NOMO-1 treated with DMSO at 0.1 percent for 48 hours (cell line): Measurements from ENCODE around the gene GNAZ.

Experiments
- DNase-seq: peaks from one replicate; lab custom pipeline; 2025; ENCODE audit not compliant: unreplicated experiment; lab: John Stamatoyannopoulos, UW

GNAZ gene

DNA sequence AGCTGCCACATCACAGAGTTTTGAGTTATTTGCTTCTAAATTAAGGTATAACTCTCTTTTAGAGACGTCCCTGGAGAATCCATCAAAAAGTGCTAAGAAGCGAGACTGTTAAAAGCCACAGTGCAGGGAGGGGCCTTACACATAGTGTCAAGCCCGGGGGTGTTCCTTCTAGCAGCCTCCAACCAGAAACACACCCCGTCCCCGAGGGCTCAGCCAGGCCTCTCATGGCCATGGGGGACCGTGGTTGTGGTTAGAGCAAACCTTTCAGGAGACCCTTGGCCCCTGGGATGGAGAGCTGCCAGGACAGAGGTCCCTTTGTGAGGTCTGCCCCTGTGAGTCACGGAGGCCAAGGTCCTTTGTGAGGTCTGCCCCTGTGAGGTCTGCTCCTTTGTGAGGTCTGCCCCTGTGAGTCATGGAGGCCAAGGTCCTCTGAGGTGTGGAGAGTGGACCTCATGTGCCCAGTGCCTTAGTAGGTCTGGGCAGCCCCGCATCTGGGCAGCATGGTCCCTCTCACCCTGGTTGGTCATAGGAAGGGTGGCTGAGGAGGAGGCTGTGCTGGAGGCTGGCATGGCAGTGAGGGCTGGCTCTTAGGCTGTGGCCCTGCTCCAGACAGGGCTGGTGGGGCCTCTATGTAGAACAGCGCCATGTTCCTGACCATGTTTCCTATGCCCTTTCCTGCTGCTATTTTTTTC, 5.4 kb downstream of the GNAZ start:
- no peak for DNase-seq

DNA sequence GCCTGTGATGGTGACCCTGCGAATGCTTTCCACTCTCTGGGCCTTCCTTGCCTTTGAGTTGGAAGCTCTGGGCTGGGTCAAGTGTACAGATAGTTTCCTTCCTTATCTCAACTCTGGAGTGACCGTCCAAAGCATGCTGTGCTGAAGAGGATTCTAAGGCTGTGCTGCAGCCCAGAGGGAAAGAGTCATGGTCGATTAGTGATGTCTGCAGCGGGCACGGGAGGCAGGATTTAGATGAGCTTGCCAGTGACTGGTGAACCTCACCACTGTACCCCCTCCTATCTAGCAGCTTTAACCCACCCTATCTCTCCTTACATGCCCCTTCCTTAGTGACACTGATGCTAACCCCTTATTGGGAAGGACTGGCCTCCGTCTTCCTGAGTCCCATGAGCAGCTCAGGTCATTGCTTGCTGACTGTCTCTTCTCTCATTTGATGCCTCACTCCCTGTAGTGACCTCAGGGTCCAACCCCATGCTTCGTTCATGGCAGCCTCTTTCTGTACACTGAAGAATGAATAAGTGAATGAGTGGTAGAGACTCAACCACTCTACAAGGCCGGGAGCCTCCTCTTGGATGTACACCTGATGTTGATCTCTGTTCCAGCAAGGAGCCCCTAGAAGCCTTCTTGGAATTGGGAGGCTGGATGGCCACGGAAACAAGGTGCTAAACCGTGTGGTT, 6.7 kb downstream of the GNAZ start:
- DNase-seq = no peak

DNA sequence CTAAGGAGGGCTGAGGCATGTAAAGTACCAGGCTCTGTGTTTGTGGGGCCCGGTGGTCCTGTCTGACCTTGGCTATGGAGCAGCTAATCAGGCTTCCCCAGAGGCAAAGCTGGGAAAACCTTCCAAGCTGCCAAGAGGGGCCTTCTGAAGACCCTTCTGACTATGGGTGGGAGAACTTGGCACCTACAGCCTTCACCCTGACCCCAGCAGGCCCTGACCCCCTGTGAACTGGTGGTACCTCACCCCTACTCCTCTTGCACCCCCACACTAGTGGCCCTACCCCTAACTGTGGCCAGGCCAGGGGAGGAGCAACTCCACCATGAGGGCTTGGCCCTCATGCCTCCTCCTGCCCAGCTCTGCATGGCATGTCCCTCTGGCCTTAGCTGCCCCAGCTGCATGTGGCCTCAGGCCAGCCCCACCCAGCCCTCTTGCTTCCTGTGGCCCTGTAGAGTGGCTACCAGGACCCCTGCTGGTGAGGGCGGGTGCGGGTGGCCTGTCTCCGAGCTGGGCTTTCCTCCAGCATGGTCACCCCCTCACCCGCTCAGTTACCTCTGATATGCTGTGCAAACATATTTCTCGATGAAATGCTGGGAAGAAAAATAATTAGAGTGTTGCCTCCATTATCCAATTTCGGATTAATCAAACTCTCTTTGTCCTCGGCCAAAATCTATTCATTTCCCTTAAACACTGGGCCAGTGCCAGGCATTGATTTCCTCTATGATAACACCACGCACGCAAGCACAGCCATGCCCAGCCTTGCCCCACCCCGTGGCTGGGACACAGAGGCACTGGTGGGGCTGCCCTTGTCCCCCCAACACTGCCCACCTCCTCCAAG, 7.5 kb downstream of the GNAZ start:
- DNase-seq = no peak

DNA sequence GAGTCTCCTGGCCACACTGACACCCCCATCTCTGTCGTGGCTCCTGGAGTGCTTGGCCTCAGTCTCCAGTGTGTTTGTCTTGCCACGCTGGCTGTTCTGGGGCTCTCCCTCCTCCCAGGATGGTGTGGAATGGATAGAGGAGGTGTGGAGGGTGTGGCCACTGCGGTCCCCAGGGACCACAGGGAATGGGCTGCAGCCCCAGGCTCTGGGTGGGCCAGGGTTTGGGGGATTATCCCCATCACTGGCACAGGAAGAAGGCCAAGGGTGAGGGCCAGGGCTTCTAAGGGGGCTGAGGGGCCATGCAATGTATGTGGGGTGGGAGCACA, 8.1 kb downstream of the GNAZ start:
- DNase-seq = no peak

DNA sequence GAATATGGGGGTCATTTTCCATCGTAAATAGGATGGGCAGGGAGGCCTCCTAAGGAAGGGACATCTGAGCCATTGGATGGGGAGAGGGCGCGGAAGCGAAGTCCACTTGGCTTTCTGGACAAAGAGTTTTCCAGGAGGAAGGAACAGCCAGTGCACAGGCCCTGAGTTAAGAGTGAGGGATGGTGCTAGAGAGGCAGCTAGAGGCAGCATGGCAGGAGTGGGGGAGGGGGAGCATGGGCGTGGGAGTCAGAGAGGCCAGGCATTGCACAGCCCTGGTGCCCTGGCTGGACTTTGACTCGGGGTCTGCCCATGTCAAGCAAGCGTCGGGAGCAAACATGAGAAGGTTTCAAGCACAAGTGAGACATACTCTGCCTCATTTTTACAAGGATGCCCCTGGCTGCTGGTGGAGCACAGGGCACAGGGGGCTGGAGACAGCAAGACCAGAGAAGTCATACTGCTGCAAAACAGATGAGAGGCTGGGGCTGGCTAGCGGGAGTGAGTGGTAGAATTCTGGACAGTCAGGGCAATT, 9.0 kb downstream of the GNAZ start:
- no peak for DNase-seq

DNA sequence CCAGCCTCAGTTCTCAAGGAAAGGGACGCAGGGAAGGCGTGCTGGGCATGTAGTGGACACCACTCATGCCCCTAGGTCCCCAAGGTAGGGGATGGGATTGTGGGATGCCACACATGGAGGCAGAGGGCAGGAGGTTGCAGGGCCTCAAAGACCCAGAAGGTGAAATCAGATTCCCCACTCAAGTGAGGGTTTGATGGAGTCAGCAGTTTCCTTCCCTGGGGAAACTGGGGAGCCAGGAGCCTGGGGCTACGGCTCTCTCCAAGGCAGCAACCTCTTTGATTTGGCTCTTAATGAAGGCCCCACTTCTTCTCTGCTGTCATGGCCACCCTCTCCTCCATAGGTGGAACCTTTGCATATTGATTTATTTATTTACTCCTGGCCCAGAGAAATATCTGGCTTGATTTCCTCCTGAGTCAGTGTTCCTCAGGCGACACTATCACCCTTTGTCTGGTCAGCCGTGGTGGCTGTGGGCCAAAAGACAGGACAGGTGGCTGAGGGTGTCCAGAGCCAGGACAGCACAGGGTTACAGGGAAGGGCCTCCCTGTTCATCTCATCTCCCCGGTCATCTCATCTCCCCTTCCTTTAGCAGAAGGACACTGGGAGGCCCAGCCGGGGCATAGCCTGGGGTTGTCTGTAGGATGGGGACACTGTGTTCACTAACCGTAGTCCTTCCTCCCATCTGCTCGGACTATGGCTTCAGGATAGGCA, 9.6 kb downstream of the GNAZ start:
- no peak for DNase-seq

DNA sequence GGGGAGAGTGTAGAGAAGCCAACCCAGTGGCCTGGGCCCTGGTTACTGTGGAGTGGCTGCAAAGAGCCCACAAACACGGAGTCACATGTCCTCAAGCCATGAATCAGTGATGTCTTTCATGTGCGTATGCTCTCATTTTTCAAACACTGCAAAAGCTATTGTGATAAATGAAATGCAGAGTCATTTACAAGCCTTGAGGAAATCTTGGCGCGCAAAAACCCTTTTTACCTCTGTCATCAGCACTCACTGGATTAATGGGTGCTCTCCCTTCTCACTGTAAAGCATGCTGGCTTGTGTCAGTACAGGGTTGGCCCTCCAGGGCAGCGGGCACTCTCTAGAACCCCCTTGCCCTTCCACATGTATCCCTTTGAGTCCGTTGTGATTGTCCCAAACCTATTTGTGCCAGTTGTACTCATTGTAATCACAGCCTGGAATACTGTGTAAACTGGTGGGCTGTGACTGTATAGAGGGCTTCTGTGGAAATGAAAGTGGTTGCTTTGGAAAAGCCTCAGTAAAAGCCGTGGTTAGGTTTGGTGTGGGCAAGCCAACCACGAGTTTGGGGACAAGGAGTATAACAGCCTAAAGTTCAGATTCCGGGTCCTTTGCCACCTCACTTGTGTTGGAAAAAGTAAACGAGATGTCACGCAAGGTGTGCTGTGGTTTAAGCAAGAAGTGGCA, 10.4 kb downstream of the GNAZ start:
- DNase-seq = no peak

DNA sequence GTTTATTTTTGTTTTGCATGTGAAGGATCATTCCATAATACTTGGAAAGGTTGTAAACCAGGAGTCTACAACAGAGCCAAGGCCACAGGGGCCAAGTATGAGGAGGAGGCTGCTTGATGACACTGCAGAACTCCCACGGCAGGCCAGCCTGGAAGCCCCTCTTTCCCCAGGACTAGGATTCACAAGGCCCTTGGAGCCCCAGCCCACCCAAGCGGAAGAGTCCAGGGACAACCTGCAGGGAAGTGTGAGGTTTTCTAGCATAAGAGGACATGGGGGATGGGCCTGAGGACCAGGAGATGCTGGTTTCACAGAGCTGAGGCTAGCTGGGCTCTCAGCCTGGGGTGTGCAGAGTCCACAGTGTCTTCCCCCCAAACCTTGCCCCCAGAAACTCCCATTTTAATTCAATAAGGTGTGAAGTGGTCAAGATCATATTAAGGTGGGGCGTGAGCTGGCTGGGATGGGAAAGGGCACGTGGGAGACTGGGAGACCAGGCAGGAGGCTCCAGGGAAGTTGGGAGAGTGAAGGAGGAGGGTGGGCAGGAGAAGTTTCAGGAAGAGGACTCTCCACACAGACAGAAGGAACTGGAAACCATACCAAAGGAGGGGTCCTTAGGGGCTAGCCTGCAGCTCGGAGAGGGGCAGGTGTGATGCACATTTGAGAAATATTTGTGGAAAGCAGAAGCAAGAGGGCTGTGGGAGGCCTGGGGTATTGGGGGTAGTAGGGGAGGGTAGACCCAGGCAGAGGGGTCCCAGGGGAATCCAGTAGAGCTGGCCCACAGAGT, 12.4 kb downstream of the GNAZ start:
- no peak for DNase-seq

DNA sequence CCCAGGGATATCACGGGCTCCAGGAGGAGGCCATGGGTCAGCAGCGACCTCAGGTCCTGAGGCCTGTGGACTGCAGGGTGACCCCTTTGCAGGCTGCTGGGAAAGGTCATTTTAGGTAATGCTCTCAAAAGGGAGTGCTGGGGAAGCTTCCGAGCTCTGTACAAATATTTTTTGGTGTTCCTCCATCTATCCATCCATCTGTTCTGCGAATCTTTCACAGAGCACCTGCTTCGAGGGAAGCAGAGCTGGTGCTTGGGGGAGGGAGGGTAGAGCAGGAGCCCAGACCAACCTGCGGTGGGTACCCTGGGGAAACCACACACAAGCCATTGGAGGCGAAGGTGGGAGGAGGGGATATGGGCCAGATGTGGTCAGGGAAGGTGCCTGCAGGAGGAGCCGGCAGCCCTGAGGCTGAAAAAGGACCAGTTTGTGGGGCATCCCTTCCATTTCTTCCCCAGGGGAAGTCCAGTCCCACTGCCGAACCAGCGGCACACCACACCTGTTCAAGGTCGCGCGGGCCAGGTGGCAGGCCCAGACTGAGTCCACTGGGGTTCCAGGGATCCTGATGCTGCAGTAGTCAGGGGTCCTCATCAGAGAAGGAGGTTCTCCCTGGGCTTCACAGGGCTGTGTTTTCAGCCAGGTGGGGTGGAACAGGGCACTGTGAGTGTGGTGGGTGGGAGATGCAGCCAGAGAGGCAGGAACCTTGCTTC, 13.1 kb downstream of the GNAZ start:
- DNase-seq = no peak

DNA sequence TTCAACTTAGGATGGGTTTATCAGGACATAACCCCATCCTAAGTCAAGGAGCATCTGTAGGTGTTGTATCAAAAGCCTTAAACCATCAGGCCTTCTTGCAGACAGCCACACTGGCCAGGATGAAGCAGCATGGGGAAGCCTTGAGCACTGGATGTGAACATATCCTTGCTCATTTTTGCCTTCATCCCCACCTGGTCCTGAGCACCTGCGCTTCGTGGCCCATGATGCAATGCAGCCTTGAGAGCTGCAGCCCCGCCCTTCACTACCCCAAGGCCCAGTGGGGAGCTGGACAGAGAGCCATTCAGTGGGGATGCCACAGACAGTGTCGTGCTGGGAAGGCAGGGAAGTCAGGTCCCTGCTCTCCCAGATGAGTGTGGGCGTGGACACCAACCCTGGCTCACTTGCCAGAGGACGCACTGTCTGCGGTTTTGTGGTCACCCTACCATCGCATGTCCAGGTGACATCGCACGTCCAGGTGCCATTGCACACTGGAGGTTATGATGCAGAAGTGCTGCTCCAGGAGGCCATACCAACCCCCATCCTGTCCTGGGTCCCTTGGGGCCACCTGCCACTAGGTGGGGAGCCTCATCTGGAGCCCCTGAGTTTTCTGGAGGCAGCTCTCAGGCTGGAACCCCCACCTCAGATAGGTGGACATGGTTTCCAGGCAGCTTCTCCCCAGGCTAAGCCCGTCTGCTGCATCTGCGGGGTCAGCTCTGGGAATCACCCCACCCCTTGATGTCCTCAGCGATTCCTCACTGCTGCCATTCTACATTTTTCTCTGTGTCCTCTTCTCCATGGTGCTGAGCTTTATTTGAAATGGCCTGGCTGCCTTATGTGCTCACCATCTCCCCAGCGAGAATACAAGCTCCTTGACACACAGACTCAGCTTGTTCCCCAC, 14.4 kb downstream of the GNAZ start:
- DNase-seq = no peak

DNA sequence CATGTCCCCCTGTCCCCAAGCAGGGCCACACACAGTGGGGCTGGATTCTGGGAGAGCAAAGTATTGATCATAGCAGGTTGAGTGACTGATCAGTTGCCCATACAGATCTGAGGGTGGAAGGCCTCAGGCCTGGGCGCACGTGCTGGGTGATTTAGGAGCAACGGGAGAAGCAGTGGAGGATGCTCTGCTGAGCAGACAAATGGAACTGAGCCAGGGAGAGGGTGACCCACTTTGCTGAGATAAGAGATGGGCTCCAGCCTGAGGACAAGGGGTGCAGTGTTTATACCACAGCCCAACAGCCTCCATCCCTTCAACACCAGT, 15.0 kb downstream of the GNAZ start:
- DNase-seq = no peak

DNA sequence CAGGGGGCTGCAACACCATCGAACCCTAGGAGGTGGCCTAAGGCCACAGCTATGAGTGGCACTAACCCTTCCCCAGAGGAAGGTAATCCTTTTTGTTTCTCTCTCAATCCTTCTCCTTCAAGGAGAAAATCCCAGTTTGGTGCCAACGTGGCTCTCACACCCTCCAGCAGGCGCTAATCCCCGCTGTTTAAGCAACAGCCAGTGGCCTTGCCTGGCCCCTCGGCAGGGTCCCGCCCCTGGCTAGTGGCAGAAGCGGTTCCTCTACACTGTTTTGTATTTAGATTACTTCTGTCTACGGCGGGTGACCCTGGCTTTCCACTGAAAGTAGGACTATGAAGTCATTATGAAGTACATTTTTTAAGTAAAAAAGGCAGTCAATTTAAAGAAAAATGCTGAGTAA, 15.5 kb downstream of the GNAZ start:
- no peak for DNase-seq

DNA sequence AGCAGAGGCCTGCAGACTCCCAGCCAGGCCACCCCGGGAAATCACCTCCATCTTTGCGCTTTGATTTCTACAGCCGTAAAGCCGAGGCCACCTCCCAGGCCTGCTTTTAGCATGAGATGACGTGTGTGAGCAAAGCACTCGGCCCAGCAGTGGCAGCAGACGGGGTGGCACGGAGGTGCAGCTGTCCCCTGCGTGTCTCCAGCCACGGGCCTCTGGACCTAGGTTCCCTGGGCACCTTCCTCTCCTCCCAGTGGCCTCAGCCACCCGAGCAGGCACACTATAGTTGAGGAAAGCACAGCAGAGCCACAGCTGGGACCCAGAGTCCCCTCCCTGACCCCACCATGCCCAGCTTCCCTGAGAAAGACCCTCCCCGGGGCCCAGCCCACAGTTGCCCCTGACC, 15.9 kb downstream of the GNAZ start:
- no peak for DNase-seq

DNA sequence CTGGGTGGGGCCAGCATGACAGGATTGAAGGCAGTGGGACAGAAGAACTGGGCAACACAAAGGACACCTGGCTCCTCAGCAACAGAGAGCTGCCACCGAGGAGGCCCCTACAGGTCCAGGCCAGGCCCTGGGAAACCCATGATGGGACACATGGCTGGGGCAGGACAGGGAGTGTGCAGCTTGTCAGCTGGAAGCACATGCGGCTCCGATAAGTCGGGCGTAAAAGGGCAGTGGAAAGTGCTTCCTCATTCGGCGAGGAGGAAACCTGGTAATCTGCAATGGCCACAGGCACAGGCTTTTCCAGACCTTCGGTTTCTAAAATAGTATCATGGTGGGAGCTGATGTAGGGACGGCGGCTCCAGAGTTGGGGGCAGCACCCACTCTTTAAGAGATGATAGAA, 16.5 kb downstream of the GNAZ start:
- DNase-seq = peak; percentile 5

DNA sequence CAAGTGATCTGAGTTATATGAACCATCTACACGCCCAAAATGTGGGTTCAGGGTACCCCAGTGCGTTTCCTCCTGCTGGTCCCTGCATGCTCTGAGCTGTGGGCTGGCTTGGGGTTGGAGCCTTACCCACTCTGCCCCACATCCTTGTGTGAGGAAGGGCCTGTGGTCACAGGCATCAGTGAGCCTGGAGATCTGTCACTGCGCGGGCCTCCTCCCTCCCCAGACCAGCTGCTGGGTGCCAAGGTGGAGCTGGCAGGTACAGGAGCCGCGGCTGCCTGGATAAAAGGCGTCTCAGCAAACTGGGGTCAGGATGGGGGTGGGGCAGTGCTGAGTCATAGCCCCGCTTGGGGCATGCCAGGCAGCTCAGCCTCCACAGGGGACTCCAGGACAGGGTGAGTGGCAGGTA, 17.9 kb downstream of the GNAZ start:
- DNase-seq = no peak

DNA sequence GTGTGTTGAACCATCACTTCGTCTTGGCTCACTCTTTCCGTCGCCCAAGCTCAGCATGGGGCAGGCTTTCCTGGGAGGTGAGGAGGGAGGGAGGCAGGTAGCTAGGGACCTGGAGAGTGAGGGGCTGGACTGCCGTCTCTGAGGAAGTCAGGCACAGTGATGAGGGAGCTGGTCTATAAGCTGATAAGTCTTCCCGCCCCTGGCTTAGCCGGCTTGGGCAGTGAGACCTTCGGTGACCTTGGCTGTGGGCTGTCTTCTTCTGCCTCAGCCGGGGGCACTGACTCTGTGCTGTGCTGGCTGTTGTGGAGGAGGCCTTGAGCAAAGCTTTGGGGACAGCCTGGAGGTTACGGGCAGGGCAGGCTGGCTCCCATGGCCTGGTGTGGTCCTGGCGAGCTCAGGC, 18.7 kb downstream of the GNAZ start:
- DNase-seq = no peak

DNA sequence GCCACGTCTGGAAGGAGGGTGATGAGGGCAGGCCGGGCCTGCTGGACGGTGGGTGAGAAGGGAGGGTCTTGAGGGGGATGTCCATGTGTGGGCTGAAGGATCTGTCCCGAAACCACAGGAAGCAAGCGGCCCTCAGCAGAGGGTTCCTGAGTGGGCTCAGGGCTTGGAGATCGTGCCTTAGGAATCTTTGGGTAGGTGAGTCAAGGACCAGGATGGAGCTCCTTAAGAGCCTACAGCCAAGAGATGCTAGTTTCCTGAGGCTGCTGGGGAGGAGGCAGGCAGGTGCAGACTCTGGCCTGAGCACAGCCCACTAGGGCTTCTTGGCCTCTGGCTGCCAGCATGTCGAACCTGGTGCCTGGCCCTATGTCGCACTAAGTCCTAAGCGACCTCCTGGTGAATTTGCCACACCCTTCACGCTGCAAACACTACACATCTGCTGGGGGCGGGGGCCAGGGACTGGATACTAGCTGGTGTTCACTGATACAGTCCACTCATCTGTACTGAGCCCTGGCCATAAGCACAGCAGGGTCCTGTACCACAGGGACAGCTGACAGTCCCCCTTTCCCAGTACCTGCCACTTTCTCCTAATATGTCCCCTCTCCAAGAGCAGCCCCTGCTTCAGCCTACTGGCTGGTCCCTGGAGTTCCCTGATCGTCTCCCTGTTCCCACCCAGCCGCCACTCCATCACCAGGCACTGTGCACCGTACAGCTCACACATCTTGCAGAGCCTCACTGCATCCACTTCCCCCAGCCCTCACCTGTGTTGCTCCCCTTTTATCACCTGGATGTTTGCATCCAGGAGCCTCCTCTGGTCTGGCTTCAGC, 19.5 kb downstream of the GNAZ start:
- no peak for DNase-seq

DNA sequence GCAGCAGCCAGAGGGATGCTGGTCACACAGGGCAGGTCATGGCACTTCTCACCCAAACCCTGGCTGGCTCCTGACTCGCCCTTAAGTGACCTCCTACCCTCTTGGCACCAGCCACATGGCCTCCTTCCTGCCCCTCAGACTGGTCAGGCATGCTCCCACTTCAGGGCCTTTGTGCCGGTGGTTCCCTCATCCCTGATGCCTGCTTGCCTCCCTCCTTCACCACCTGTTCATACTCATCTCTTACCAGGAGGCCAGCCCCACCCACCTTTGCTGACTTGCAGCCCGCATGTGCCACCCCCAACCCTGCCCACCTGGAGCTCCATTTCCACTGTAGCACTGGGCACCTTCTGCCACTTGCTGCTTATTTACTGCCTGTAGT, 20.1 kb downstream of the GNAZ start:
- DNase-seq = no peak
